IMR-90 (cell line): ENCODE results near the gene SMTN. TPM values are rescaled to one million over a fixed set of nuclear protein-coding genes. Genes with fewer than 3 reads are reported as not detected.
A peak's percentile ranks its signal among the peaks of the same experiment; 100 is the strongest.

Experiments
- ATAC-seq: fragments of 200-7000 bp; cut with Tn5 transposase; 2 replicates; pipeline ENCODE4 v1.9.1; 2020; ENCODE audit warnings: low read depth, mild to moderate bottlenecking, moderate library complexity
- BruUV-seq: library from RNA; stranded (reverse); fragments of 400-500 nt; replicated peaks from 2 replicates; lab custom pipeline; 2021; lab: Mats Ljungman, UMichigan
- CTCF ChIA-PET: fragments of 300-600 bp; formaldehyde crosslinking; extraction: SDS; loops from one replicate; lab custom pipeline; 2021; ENCODE audit warnings: antibody characterized with exemption; lab: Yijun Ruan, JAX
- POLR2A ChIA-PET: fragments of 300-600 bp; sonication (Branson Sonifier 250); formaldehyde crosslinking; loops from one replicate; lab custom pipeline; 2022; ENCODE audit warnings: antibody characterized with exemption; ENCODE audit not compliant: unreplicated experiment; lab: Charles Lee
- DNase-seq: peaks from one replicate; pipeline ENCODE4 v3.0.0; 2013
- H2AFZ ChIP-seq: replicated peaks from 2 replicates; pipeline ENCODE3; 2013; ENCODE audit warnings: low read length, mild to moderate bottlenecking; ENCODE audit not compliant: poor library complexity
- H2AK5ac ChIP-seq: 2 replicates; pipeline ENCODE4 v1.6.1; 2013; ENCODE audit warnings: low read depth, low read length, inconsistent platforms
- H2AK9ac ChIP-seq: replicated peaks from 2 replicates; pipeline ENCODE3; 2013; ENCODE audit warnings: mild to moderate bottlenecking, low read depth, low read length, moderate library complexity; ENCODE audit not compliant: poor library complexity
- H2BK120ac ChIP-seq: 2 replicates; pipeline ENCODE4 v1.6.1; 2013; ENCODE audit warnings: low read depth, low read length, inconsistent platforms
- H2BK15ac ChIP-seq: 3 replicates; pipeline ENCODE4 v1.6.1; 2013; ENCODE audit warnings: low read depth, low read length, inconsistent platforms
- H2BK20ac ChIP-seq: 2 replicates; pipeline ENCODE4 v1.6.1; 2013; ENCODE audit warnings: low read depth, mild to moderate bottlenecking, inconsistent platforms, low read length, moderate library complexity
- H2BK5ac ChIP-seq: 2 replicates; pipeline ENCODE4 v1.6.1; 2013; ENCODE audit warnings: mild to moderate bottlenecking, low read depth, low read length, inconsistent platforms; ENCODE audit not compliant: poor library complexity, severe bottlenecking
- H3K14ac ChIP-seq: replicated peaks from 2 replicates; pipeline ENCODE4 v1.6.1; 2013; ENCODE audit warnings: low read depth, low read length, inconsistent platforms
- H3K18ac ChIP-seq: 2 replicates; pipeline ENCODE4 v1.6.1; 2013; ENCODE audit warnings: low read depth, low read length, control low read depth
- H3K23ac ChIP-seq: 2 replicates; pipeline ENCODE4 v1.6.1; 2013; ENCODE audit warnings: low read depth, low read length, inconsistent platforms
- H3K27ac ChIP-seq: 2 replicates; pipeline ENCODE4 v1.5.1; 2013; ENCODE audit warnings: mild to moderate bottlenecking, control low read depth, low read length; ENCODE audit not compliant: insufficient read depth
- H3K27me3 ChIP-seq: 2 replicates; pipeline ENCODE4 v1.6.1; 2013; ENCODE audit warnings: low read length; ENCODE audit not compliant: control insufficient read depth, insufficient read depth
- H3K36me3 ChIP-seq: 2 replicates; pipeline ENCODE4 v1.6.1; 2013; ENCODE audit warnings: low read length, mixed read lengths; ENCODE audit not compliant: control insufficient read depth, insufficient read depth
- H3K4ac ChIP-seq: 2 replicates; pipeline ENCODE4 v1.6.1; 2013; ENCODE audit warnings: low read depth, low read length, inconsistent platforms
- H3K4me1 ChIP-seq: 2 replicates; pipeline ENCODE4 v1.6.1; 2013; ENCODE audit warnings: low read length, mixed read lengths; ENCODE audit not compliant: control insufficient read depth, insufficient read depth
- H3K4me2 ChIP-seq: 2 replicates; pipeline ENCODE4 v1.6.1; 2013; ENCODE audit warnings: low read depth, mild to moderate bottlenecking, control low read depth, low read length, moderate library complexity
- H3K4me3 ChIP-seq: 2 replicates; pipeline ENCODE4 v1.5.1; 2013; ENCODE audit warnings: low read depth, mild to moderate bottlenecking, control low read depth, low read length, moderate library complexity; ENCODE audit not compliant: insufficient read depth
- H3K56ac ChIP-seq: 2 replicates; pipeline ENCODE4 v1.6.1; 2013; ENCODE audit warnings: low read length, inconsistent platforms; ENCODE audit not compliant: insufficient read depth; ENCODE audit errors: extremely low read depth
- H3K79me1 ChIP-seq, 2 experiments: 2 replicates each; pipeline ENCODE4 v1.6.1; 2013; ENCODE audit warnings: low read length in 2 of 2, inconsistent platforms in 1 of 2, low read depth in 1 of 2
- H3K9ac ChIP-seq: 2 replicates; pipeline ENCODE4 v1.6.1; 2013; ENCODE audit warnings: low read depth, low read length, control low read depth
- H3K9me1 ChIP-seq: 2 replicates; pipeline ENCODE4 v1.6.1; 2013; ENCODE audit warnings: low read length, inconsistent platforms; ENCODE audit not compliant: insufficient read depth
- H3K9me3 ChIP-seq: 2 replicates; pipeline ENCODE4 v1.6.1; 2013; ENCODE audit warnings: low read length; ENCODE audit not compliant: control insufficient read depth, insufficient read depth
- H4K20me1 ChIP-seq: 2 replicates; pipeline ENCODE4 v1.6.1; 2013; ENCODE audit warnings: low read length, inconsistent platforms; ENCODE audit not compliant: insufficient read depth
- H4K5ac ChIP-seq: 2 replicates; pipeline ENCODE4 v1.6.1; 2013; ENCODE audit warnings: mild to moderate bottlenecking, low read depth, low read length, control low read depth
- H4K8ac ChIP-seq, 2 experiments: 2 replicates each; pipeline ENCODE4 v1.6.1; 2013; ENCODE audit warnings: low read depth in 2 of 2, low read length in 2 of 2, control low read depth in 1 of 2, inconsistent platforms in 1 of 2
- H4K91ac ChIP-seq: 2 replicates; pipeline ENCODE4 v1.6.1; 2013; ENCODE audit warnings: low read depth, low read length, inconsistent platforms; ENCODE audit not compliant: insufficient read depth
- BHLHE40 ChIP-seq: fragments of 150-350 bp; IDR thresholded peaks from 2 replicates; pipeline ENCODE4 v1.6.1; 2016; ENCODE audit warnings: mild to moderate bottlenecking, low read depth, low read length
- CEBPB ChIP-seq: IDR thresholded peaks from 2 replicates; pipeline ENCODE4 v1.6.1; 2012; ENCODE audit warnings: low read depth, low read length, improper control_type of control experiment
- CHD1 ChIP-seq: IDR thresholded peaks from 2 replicates; pipeline ENCODE4 v1.6.1; 2012; ENCODE audit warnings: low read depth, low read length, improper control_type of control experiment
- CTCF ChIP-seq: conservative IDR thresholded peaks from 2 replicates; pipeline ENCODE4 v1.5.1; 2012; ENCODE audit warnings: mild to moderate bottlenecking, low read depth, low read length, improper control_type of control experiment
- FOS ChIP-seq: fragments of 150-350 bp; IDR thresholded peaks from 2 replicates; pipeline ENCODE4 v1.6.1; 2016; ENCODE audit warnings: low read depth, low read length
- MAZ ChIP-seq: IDR thresholded peaks from 2 replicates; pipeline ENCODE4 v1.6.1; 2012; ENCODE audit warnings: low read depth, mild to moderate bottlenecking, low read length, improper control_type of control experiment, moderate library complexity, borderline replicate concordance
- MXI1 ChIP-seq: IDR thresholded peaks from 2 replicates; pipeline ENCODE4 v1.6.1; 2012; ENCODE audit warnings: low read depth, mild to moderate bottlenecking, low read length, moderate library complexity, borderline replicate concordance
- NFE2L2 ChIP-seq: fragments of 150-350 bp; IDR thresholded peaks from 2 replicates; pipeline ENCODE4 v1.6.1; 2016; ENCODE audit warnings: low read depth, mild to moderate bottlenecking, low read length
- RAD21 ChIP-seq: IDR thresholded peaks from 2 replicates; pipeline ENCODE4 v1.6.1; 2012; ENCODE audit warnings: low read length, improper control_type of control experiment
- RCOR1 ChIP-seq: IDR thresholded peaks from 2 replicates; pipeline ENCODE4 v1.6.1; 2012; ENCODE audit warnings: mild to moderate bottlenecking, low read length, improper control_type of control experiment; ENCODE audit not compliant: insufficient replicate concordance
- RFX5 ChIP-seq: IDR thresholded peaks from 2 replicates; pipeline ENCODE4 v1.8.0; 2012; ENCODE audit warnings: low read depth, mild to moderate bottlenecking, low read length, moderate library complexity
- SMC3 ChIP-seq: fragments of 150-350 bp; IDR thresholded peaks from 2 replicates; pipeline ENCODE4 v1.6.1; 2016; ENCODE audit warnings: low read depth, mild to moderate bottlenecking, antibody characterized with exemption, low read length, moderate library complexity
- WGBS, 2 experiments: methylation state at CpG; one replicate each; pipeline versions ENCODE4 v1.1.5 to v1.1.7; 2013; ENCODE audit warnings: missing lambda C conversion rate in 2 of 2; ENCODE audit not compliant: insufficient read length in 1 of 2; ENCODE audit errors: extremely low coverage in 2 of 2; 5-methylcytosine and 5-hydroxymethylcytosine counted together
- dilution Hi-C: fragments of 300-500 bp; cut with HindIII; formaldehyde crosslinking; loops from one replicate; pipeline ENCODE4 v1.14.3; 2018; ENCODE audit warnings: low sequenced_read_pairs; ENCODE audit not compliant: unreplicated experiment
- in situ Hi-C: fragments of 300-500 bp; cut with MboI; formaldehyde crosslinking; loops from 3 replicates; pipeline ENCODE4 v1.14.3; 2019; ENCODE audit warnings: low sequenced_read_pairs, inconsistent platforms, mixed read lengths
- intact Hi-C: fragments of 100-400 bp; cut with micrococcal nuclease; formaldehyde crosslinking; loops from 2 replicates; pipeline ENCODE4 v1.10.0; 2022
- polyA plus RNA-seq, 3 experiments: library from polyadenylated mRNA; depleted of rRNA; stranded (reverse); fragments of >200 nt; gene quantifications; 2 replicates each; pipeline ENCODE4 v1.2.3, GENCODE V29; 2012; ENCODE audit warnings: low replicate concordance in 1 of 3
- total RNA-seq: library from RNA; depleted of rRNA; stranded (reverse); fragments of >200 nt; gene quantifications from 2 replicates; pipeline ENCODE4 v1.2.3, GENCODE V29; 2012
- TF ChIP-seq, protein P1 (sequence below): fragments of 150-350 bp; IDR thresholded peaks from 2 replicates; pipeline ENCODE4 v1.6.1; 2016; ENCODE audit warnings: low read depth, mild to moderate bottlenecking, low read length, moderate library complexity, borderline replicate concordance
- TF ChIP-seq, protein P2 (sequence below): fragments of 150-350 bp; IDR thresholded peaks from 2 replicates; pipeline ENCODE4 v1.6.1; 2017; ENCODE audit warnings: mild to moderate bottlenecking, antibody characterized with exemption, low read length, low read depth

Gene SMTN
- total and polyA plus RNA-seq, 2 of the 4 experiments (the other 2 are of a cell fraction) = 53.6 to 63.7 TPM

GRCh38 chr22:31046539-31047226 is 34.4 kb upstream of the SMTN start:
- intact Hi-C loops = no loop called here
- no peaks in the 10 kb centered on the region for H3K27me3 ChIP-seq
- no TSS peak for BruUV-seq
- H2BK20ac ChIP-seq = no peak overlapping the region
- H3K9me3 ChIP-seq = no peaks in the 10 kb centered on the region
- 0 out of 2 replicates have a peak overlapping the region, but pooled peaks have one; percentile 58 for H3K14ac ChIP-seq
- H4K20me1 ChIP-seq = no peaks in the 10 kb centered on the region
- peaks cover 14% of the 10 kb centered on the region for H3K4me1 ChIP-seq
- H4K8ac ChIP-seq = peak overlapping the region; percentile 4 to 18; a peak in 3 of 4 replicates
- H2BK15ac ChIP-seq = 0 out of 3 replicates have a peak overlapping the region, but pooled peaks have one; percentile 30
- H3K56ac ChIP-seq = peak overlapping the region; percentile 28; the same call in 1 of the 2 replicates
- ChIA-PET POLR2A (no interaction called here), CTCF (interaction anchor here (0.6 kb wide), 2 partner anchors 43 to 370 kb away, joined by 3 read pairs; no protein-coding TSS in a partner anchor)
- peak overlapping the region; percentile 57 for H2AFZ ChIP-seq
- 100% methylated on average over 1 of the region's 11 CpGs; no CpG with 5 or more reads in 1 of the 2 experiments for WGBS, 2 experiments
- DNase-seq (peak; percentile 13), ATAC-seq (0 out of 2 replicates have a peak, but pooled peaks have one; percentile 35)
- H3K79me1 ChIP-seq = no peaks in the 10 kb centered on the region
- H3K9me1 ChIP-seq = peaks cover 12% of the 10 kb centered on the region
- dilution Hi-C loops = no loop called here
- H3K4ac ChIP-seq = peak overlapping the region; percentile 56
- H3K4me2 ChIP-seq = no peak overlapping the region
- H4K91ac ChIP-seq = no peak overlapping the region; the same call in 1 of the 2 replicates
- H2AK5ac ChIP-seq = peak overlapping the region; percentile 66
- H3K23ac ChIP-seq = no peak overlapping the region
- peak overlapping the region; percentile 10; the same call in 1 of the 2 replicates for H2BK120ac ChIP-seq
- H3K18ac ChIP-seq = peak overlapping the region; percentile 2; the same call in 1 of the 2 replicates
- H2AK9ac ChIP-seq = no peak overlapping the region
- no peak overlapping the region for H2BK5ac ChIP-seq
- H3K36me3 ChIP-seq = no peaks in the 10 kb centered on the region
- no peak overlapping the region for H3K4me3 ChIP-seq
- in situ Hi-C loops = no loop called here
- H3K9ac ChIP-seq = no peak overlapping the region
- peak overlapping the region; percentile 4; the same call in 1 of the 2 replicates for H3K27ac ChIP-seq
- H4K5ac ChIP-seq = peak overlapping the region; percentile 19; the same call in 1 of the 2 replicates
- TF ChIP-seq SMC3 = no peak
- no peak for TF ChIP-seq RFX5
- TF ChIP-seq CTCF = no peak
- no peak for TF ChIP-seq NFE2L2
- no peak for TF ChIP-seq CHD1
- TF ChIP-seq CEBPB = no peak
- no peak for TF ChIP-seq BHLHE40
- no peak for TF ChIP-seq RCOR1
- TF ChIP-seq MXI1 = no peak
- no peak for TF ChIP-seq FOS
- TF ChIP-seq, protein P1, sequence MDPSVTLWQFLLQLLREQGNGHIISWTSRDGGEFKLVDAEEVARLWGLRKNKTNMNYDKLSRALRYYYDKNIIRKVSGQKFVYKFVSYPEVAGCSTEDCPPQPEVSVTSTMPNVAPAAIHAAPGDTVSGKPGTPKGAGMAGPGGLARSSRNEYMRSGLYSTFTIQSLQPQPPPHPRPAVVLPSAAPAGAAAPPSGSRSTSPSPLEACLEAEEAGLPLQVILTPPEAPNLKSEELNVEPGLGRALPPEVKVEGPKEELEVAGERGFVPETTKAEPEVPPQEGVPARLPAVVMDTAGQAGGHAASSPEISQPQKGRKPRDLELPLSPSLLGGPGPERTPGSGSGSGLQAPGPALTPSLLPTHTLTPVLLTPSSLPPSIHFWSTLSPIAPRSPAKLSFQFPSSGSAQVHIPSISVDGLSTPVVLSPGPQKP = no peak
- TF ChIP-seq, protein P2, sequence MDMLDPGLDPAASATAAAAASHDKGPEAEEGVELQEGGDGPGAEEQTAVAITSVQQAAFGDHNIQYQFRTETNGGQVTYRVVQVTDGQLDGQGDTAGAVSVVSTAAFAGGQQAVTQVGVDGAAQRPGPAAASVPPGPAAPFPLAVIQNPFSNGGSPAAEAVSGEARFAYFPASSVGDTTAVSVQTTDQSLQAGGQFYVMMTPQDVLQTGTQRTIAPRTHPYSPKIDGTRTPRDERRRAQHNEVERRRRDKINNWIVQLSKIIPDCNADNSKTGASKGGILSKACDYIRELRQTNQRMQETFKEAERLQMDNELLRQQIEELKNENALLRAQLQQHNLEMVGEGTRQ = no peak
- TF ChIP-seq MAZ = no peak
- no peak for TF ChIP-seq RAD21
